HEK293 (cell line): ENCODE results near the gene SKOR1.

Source experiments
- CTCF ChIA-PET: fragments of 350-600 bp; formaldehyde crosslinking; extraction: SDS; loops from one replicate; lab custom pipeline; 2021; ENCODE audit warnings: antibody characterized with exemption; lab: Yijun Ruan, JAX
- POLR2A ChIA-PET: fragments of 300-600 bp; formaldehyde crosslinking; extraction: SDS; loops from one replicate; lab custom pipeline; 2020; ENCODE audit warnings: antibody characterized with exemption, inconsistent platforms; lab: Yijun Ruan, JAX
- H3K27ac ChIP-seq: fragments of 200-500 bp; sonication (Bioruptor generic); 2 replicates; pipeline ENCODE4 v1.5.1; 2014; ENCODE audit warnings: low read depth, low read length, control low read depth, inconsistent platforms; ENCODE audit errors: extremely low read depth
- H3K36me3 ChIP-seq, 2 experiments: fragments of 200-500 bp in 1 of 2; sonication (Bioruptor generic) in 1 of 2; 1 replicate in 1 of 2; 2 replicates in 1 of 2; pipeline ENCODE4 v1.5.1; 2014 to 2017; ENCODE audit warnings: inconsistent platforms in 2 of 2, low read length in 2 of 2; ENCODE audit not compliant: control insufficient read depth in 2 of 2, insufficient read depth in 1 of 2
- H3K4me1 ChIP-seq: fragments of 200-500 bp; sonication (Bioruptor generic); 2 replicates; pipeline ENCODE4 v1.5.1; 2014; ENCODE audit warnings: mild to moderate bottlenecking, low read length, inconsistent platforms; ENCODE audit not compliant: control insufficient read depth, insufficient read depth
- H3K4me3 ChIP-seq: 2 replicates; pipeline ENCODE4 v1.5.1; 2011; ENCODE audit warnings: low read depth, mild to moderate bottlenecking, control low read depth, low read length, moderate library complexity
- H3K9me3 ChIP-seq: fragments of 200-500 bp; sonication (Bioruptor generic); 2 replicates; pipeline ENCODE4 v1.5.1; 2014; ENCODE audit warnings: low read depth, low read length, inconsistent platforms; ENCODE audit not compliant: control insufficient read depth, insufficient read depth
- FEZF1 ChIP-seq: fragments of 450-650 bp; formaldehyde crosslinking; IDR thresholded peaks from 2 replicates; pipeline ENCODE4 v1.5.1; 2016; ENCODE audit warnings: missing biosample characterization, missing genetic modification characterization
- GLI2 ChIP-seq: fragments of 450-650 bp; formaldehyde crosslinking; IDR thresholded peaks from 2 replicates; pipeline ENCODE4; 2017; ENCODE audit warnings: missing biosample characterization, missing genetic modification characterization, low read depth, borderline replicate concordance
- HOXA7 ChIP-seq: sonication (generic); formaldehyde crosslinking; IDR thresholded peaks from 2 replicates; pipeline ENCODE4 v1.8.1; 2022; ENCODE audit warnings: missing genetic modification reagents, borderline replicate concordance
- OSR2 ChIP-seq: fragments of 450-650 bp; formaldehyde crosslinking; IDR thresholded peaks from 2 replicates; pipeline ENCODE4 v1.5.1; 2016; ENCODE audit warnings: missing biosample characterization, missing genetic modification characterization
- OVOL3 ChIP-seq: fragments of 450-650 bp; formaldehyde crosslinking; IDR thresholded peaks from 2 replicates; pipeline ENCODE4 v1.5.1; 2016; ENCODE audit warnings: missing biosample characterization, missing genetic modification characterization
- PATZ1 ChIP-seq: fragments of 450-650 bp; formaldehyde crosslinking; IDR thresholded peaks from 2 replicates; pipeline ENCODE4 v1.5.1; 2016; ENCODE audit warnings: missing biosample characterization, missing genetic modification characterization
- SCRT2 ChIP-seq: fragments of 450-650 bp; formaldehyde crosslinking; IDR thresholded peaks from 2 replicates; pipeline ENCODE4 v1.5.1; 2016; ENCODE audit warnings: missing biosample characterization, missing genetic modification characterization
- ZBTB11 ChIP-seq: fragments of 450-650 bp; formaldehyde crosslinking; conservative IDR thresholded peaks from 2 replicates; pipeline ENCODE4 v1.5.1; 2016; ENCODE audit warnings: low read depth, missing biosample characterization, missing genetic modification characterization
- ZBTB20 ChIP-seq: fragments of 450-650 bp; formaldehyde crosslinking; IDR thresholded peaks from 2 replicates; pipeline ENCODE4 v1.5.1; 2016; ENCODE audit warnings: missing biosample characterization, missing genetic modification characterization
- ZBTB26 ChIP-seq: fragments of 450-650 bp; formaldehyde crosslinking; optimal IDR thresholded peaks from 2 replicates; pipeline ENCODE3; 2016; ENCODE audit warnings: missing biosample characterization, mild to moderate bottlenecking, missing genetic modification characterization
- ZBTB8A ChIP-seq: fragments of 450-650 bp; formaldehyde crosslinking; IDR thresholded peaks from 2 replicates; pipeline ENCODE4 v1.5.1; 2016; ENCODE audit warnings: missing biosample characterization, missing genetic modification characterization
- ZFP37 ChIP-seq: fragments of 450-650 bp; formaldehyde crosslinking; IDR thresholded peaks from 2 replicates; pipeline ENCODE4 v1.5.1; 2016; ENCODE audit warnings: missing biosample characterization, missing genetic modification characterization
- ZIC2 ChIP-seq: fragments of 450-650 bp; formaldehyde crosslinking; IDR thresholded peaks from 2 replicates; pipeline ENCODE4 v1.5.1; 2016; ENCODE audit warnings: missing biosample characterization, missing genetic modification characterization
- ZNF10 ChIP-seq: fragments of 450-650 bp; formaldehyde crosslinking; IDR thresholded peaks from 2 replicates; pipeline ENCODE4 v1.5.1; 2017; ENCODE audit warnings: missing biosample characterization, missing genetic modification characterization
- ZNF112 ChIP-seq: fragments of 450-650 bp; formaldehyde crosslinking; IDR thresholded peaks from 2 replicates; pipeline ENCODE4 v1.5.0; 2017; ENCODE audit warnings: missing biosample characterization, missing genetic modification characterization
- ZNF121 ChIP-seq: fragments of 450-650 bp; formaldehyde crosslinking; IDR thresholded peaks from 2 replicates; pipeline ENCODE4 v1.5.1; 2016; ENCODE audit warnings: missing biosample characterization, missing genetic modification characterization
- ZNF202 ChIP-seq: fragments of 450-650 bp; formaldehyde crosslinking; IDR thresholded peaks from 2 replicates; pipeline ENCODE4 v1.5.1; 2016; ENCODE audit warnings: missing biosample characterization, missing genetic modification characterization, borderline replicate concordance
- ZNF211 ChIP-seq: fragments of 450-650 bp; formaldehyde crosslinking; IDR thresholded peaks from 2 replicates; pipeline ENCODE4 v1.5.1; 2016; ENCODE audit warnings: low read depth, missing biosample characterization, missing genetic modification characterization
- ZNF274 ChIP-seq, 2 experiments: fragments of 200-500 bp in 1 of 2; fragments of 450-650 bp in 1 of 2; sonication (Bioruptor generic) in 1 of 2; formaldehyde crosslinking in 1 of 2; IDR thresholded peaks; 2 replicates each; pipeline versions ENCODE4 v1.5.1 to v1.6.1; 2014 to 2016; ENCODE audit warnings: borderline replicate concordance in 1 of 2, inconsistent platforms in 1 of 2, low read length in 1 of 2, missing biosample characterization in 1 of 2, missing genetic modification characterization in 1 of 2
- ZNF404 ChIP-seq: fragments of 450-650 bp; formaldehyde crosslinking; IDR thresholded peaks from 2 replicates; pipeline ENCODE4 v1.5.1; 2017; ENCODE audit warnings: missing biosample characterization, missing genetic modification characterization
- ZNF416 ChIP-seq: fragments of 450-650 bp; formaldehyde crosslinking; IDR thresholded peaks from 2 replicates; pipeline ENCODE4 v1.5.1; 2016; ENCODE audit warnings: missing biosample characterization, missing genetic modification characterization
- ZNF473 ChIP-seq: fragments of 450-650 bp; formaldehyde crosslinking; IDR thresholded peaks from 2 replicates; pipeline ENCODE4 v1.5.1; 2017; ENCODE audit warnings: missing biosample characterization, missing genetic modification characterization
- ZNF600 ChIP-seq: fragments of 450-650 bp; formaldehyde crosslinking; IDR thresholded peaks from 2 replicates; pipeline ENCODE4 v1.5.1; 2016; ENCODE audit warnings: missing biosample characterization, missing genetic modification characterization
- ZNF624 ChIP-seq: fragments of 450-650 bp; formaldehyde crosslinking; IDR thresholded peaks from 2 replicates; pipeline ENCODE4 v1.5.1; 2017; ENCODE audit warnings: missing biosample characterization, missing genetic modification characterization
- ZNF707 ChIP-seq: fragments of 450-650 bp; formaldehyde crosslinking; IDR thresholded peaks from 2 replicates; pipeline ENCODE4 v1.5.1; 2016; ENCODE audit warnings: missing biosample characterization, missing genetic modification characterization
- TF ChIP-seq, protein P1 (sequence below): sonication (generic); formaldehyde crosslinking; IDR thresholded peaks from 2 replicates; pipeline ENCODE4 v1.8.1; 2022; ENCODE audit warnings: mild to moderate bottlenecking, moderate library complexity, missing genetic modification reagents
- TF ChIP-seq, protein P2 (sequence below): fragments of 450-650 bp; formaldehyde crosslinking; IDR thresholded peaks from 2 replicates; pipeline ENCODE4; 2016; ENCODE audit warnings: missing biosample characterization, missing genetic modification characterization

Gene SKOR1

GRCh38 chr15:67792250-67792942 lies 32.9 kb upstream of the SKOR1 start:
- ChIA-PET POLR2A (interaction anchor here (0.5 to 1.0 kb wide), 2 partner anchors 20 to 21 kb away, joined by 3 read pairs; no protein-coding TSS in a partner anchor), CTCF (no interaction called here)
- Histone ChIP-seq H3K27ac (peak overlapping the region; percentile 24; the same call in 1 of the 2 replicates), H3K9me3 (no peaks in the 10 kb centered on the region; the same call in 1 of the 2 replicates), H3K4me3 (no peak overlapping the region), H3K36me3 (no peaks in the 10 kb centered on the region), H3K4me1 (peaks cover 28% of the 10 kb centered on the region)
- TF ChIP-seq, protein P1, sequence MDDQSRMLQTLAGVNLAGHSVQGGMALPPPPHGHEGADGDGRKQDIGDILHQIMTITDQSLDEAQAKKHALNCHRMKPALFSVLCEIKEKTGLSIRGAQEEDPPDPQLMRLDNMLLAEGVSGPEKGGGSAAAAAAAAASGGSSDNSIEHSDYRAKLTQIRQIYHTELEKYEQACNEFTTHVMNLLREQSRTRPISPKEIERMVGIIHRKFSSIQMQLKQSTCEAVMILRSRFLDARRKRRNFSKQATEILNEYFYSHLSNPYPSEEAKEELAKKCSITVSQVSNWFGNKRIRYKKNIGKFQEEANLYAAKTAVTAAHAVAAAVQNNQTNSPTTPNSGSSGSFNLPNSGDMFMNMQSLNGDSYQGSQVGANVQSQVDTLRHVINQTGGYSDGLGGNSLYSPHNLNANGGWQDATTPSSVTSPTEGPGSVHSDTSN (CRISPR knock-in tag): no peak
- TF ChIP-seq PATZ1 (tag by site-specific recombination): peak; percentile 95
- TF ChIP-seq, protein P2, sequence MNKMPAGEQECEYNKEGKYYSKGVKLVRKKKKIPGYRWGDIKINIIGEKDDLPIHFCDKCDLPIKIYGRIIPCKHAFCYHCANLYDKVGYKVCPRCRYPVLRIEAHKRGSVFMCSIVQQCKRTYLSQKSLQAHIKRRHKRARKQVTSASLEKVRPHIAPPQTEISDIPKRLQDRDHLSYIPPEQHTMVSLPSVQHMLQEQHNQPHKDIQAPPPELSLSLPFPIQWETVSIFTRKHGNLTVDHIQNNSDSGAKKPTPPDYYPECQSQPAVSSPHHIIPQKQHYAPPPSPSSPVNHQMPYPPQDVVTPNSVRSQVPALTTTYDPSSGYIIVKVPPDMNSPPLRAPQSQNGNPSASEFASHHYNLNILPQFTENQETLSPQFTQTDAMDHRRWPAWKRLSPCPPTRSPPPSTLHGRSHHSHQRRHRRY: peak; percentile 87; the same call in 1 of the 2 replicates
- TF ChIP-seq ZNF211: no peak
- TF ChIP-seq ZNF473 (tag by site-specific recombination): no peak
- peak; percentile 80 for TF ChIP-seq ZNF600 (tag by site-specific recombination)
- TF ChIP-seq SCRT2 (tag by site-specific recombination): peak; percentile 84
- no peak for TF ChIP-seq HOXA7 (CRISPR knock-in tag)
- peak; percentile 96 for TF ChIP-seq OSR2
- peak; percentile 60 for TF ChIP-seq ZNF121
- TF ChIP-seq GLI2: peak; percentile 99
- peak; percentile 96 for TF ChIP-seq ZIC2
- TF ChIP-seq ZBTB11 (tag by site-specific recombination): peak; percentile 40; the same call in 1 of the 2 replicates
- no peak for TF ChIP-seq ZNF202 (tag by site-specific recombination)
- no peak for TF ChIP-seq ZBTB26 (tag by site-specific recombination)
- peak; percentile 82 for TF ChIP-seq ZBTB8A (tag by site-specific recombination)
- TF ChIP-seq ZNF707 (tag by site-specific recombination): no peak
- peak; percentile 98 for TF ChIP-seq FEZF1 (tag by site-specific recombination)
- TF ChIP-seq ZNF112 (tag by site-specific recombination): no peak
- TF ChIP-seq ZNF274 (IDR thresholded peaks at IDR 0.05; ENCODE audit: low read length): no peak
- no peak for TF ChIP-seq ZNF274 (tag by site-specific recombination; IDR thresholded peaks at IDR 0.05; ENCODE audit: borderline replicate concordance)
- peak; percentile 96 for TF ChIP-seq ZFP37 (tag by site-specific recombination)
- peak; percentile 95 for TF ChIP-seq OVOL3 (tag by site-specific recombination)
- peak; percentile 87 for TF ChIP-seq ZNF10 (tag by site-specific recombination)
- no peak for TF ChIP-seq ZNF416 (tag by site-specific recombination)
- no peak for TF ChIP-seq ZNF404
- peak; percentile 30 for TF ChIP-seq ZBTB20 (tag by site-specific recombination)
- TF ChIP-seq ZNF624 (tag by site-specific recombination): peak; percentile 28; the same call in 1 of the 2 replicates
